Left lung (tissue), 10 donors: ENCODE results near the gene INF2. TPM values are rescaled to one million over a fixed set of nuclear protein-coding genes. Genes with fewer than 3 reads are reported as not detected.

Experiments used
- ATAC-seq: fragments of 200-7000 bp; cut with Tn5 transposase; one replicate; pipeline ENCODE4 v1.9.1; 2020; ENCODE audit warnings: moderate library complexity
- DNase-seq, 4 donors: peaks; one replicate each; pipeline ENCODE4 v3.0.0-alpha.2; 2013 to 2020
- H3K27ac ChIP-seq, 2 donors: fragments of 200-600 bp; sonication (generic) in 1 of 2; one replicate each; pipeline versions ENCODE4 v1.5.0 to v1.8.0; 2020 to 2021
- H3K27me3 ChIP-seq, 2 donors: fragments of 200-600 bp; sonication (generic) in 1 of 2; one replicate each; pipeline versions ENCODE4 v1.5.0 to v1.8.0; 2020 to 2021
- H3K36me3 ChIP-seq, 2 donors: fragments of 200-600 bp; sonication (generic) in 1 of 2; one replicate each; pipeline versions ENCODE4 v1.5.0 to v1.8.0; 2020 to 2021
- H3K4me1 ChIP-seq, 2 donors: fragments of 200-600 bp; one replicate each; pipeline ENCODE4 v1.8.0; 2021
- H3K4me3 ChIP-seq, 2 donors: fragments of 200-600 bp; sonication (generic) in 1 of 2; one replicate each; pipeline versions ENCODE4 v1.5.0 to v1.8.0; 2020 to 2021; ENCODE audit warnings: mild to moderate bottlenecking in 1 of 2
- H3K9me3 ChIP-seq, 2 donors: fragments of 200-600 bp; sonication (generic) in 1 of 2; one replicate each; pipeline versions ENCODE4 v1.5.0 to v1.8.0; 2020 to 2021
- CTCF ChIP-seq, 2 donors: fragments of 200-600 bp; sonication (generic) in 1 of 2; IDR thresholded peaks; one replicate each; pipeline versions ENCODE4 v1.5.0 to v1.8.0; 2021; ENCODE audit warnings: antibody characterized with exemption in 2 of 2
- intact Hi-C, 2 donors: fragments of 100-400 bp; cut with DNase I; formaldehyde crosslinking; loops; one replicate each; pipeline versions ENCODE4 v1.11.2 to v1.14.2; 2022
- polyA plus RNA-seq, 6 donors: library from polyadenylated mRNA; unstranded; fragments of 120-200 nt; gene quantifications; one replicate each; pipeline ENCODE4 v1.2.1, GENCODE V29; 2013; ENCODE audit not compliant: insufficient read length in 6 of 6
- total RNA-seq, 2 donors: library from RNA; stranded (reverse); fragmentation: NEBNext Ultra II Directional; extraction: Animal tissue kit (Norgen Biotek cat#: 25700); gene quantifications; one replicate each; pipeline ENCODE4 v1.2.1, GENCODE V29; 2021
- donor health status: DM: no; HTN: yes; CAD: no.
- donor health status: DM: no; HTN: no; CAD: no.

Gene INF2
- total and polyA plus RNA-seq, 8 donors: 43.5 to 120 (median 57.0) TPM

GRCh38 chr14:104687601-104688504 lies 1.6 kb upstream of the INF2 start:
- H3K4me3 ChIP-seq: peak overlapping the region in 1 of 2 donors; percentile 92
- peaks cover 24 to 61% of the 10 kb centered on the region in 2 donors for H3K4me1 ChIP-seq
- H3K27me3 ChIP-seq: peaks cover 0 to 25% of the 10 kb centered on the region in 2 donors
- H3K9me3 ChIP-seq: no peaks in the 10 kb centered on the region
- intact Hi-C loops: no loop called here
- TF ChIP-seq CTCF (IDR thresholded peaks at IDR 0.05): no peak
- peak overlapping the region; percentile 74 to 80 for H3K27ac ChIP-seq
- ATAC-seq: peak; percentile 81
- peaks cover 0 to 10% of the 10 kb centered on the region in 2 donors for H3K36me3 ChIP-seq
- peak in 3 of 4 donors; percentile 64 to 93 (median 89) for DNase-seq

GRCh38 chr14:104688505-104689108 lies 811 bp upstream of the INF2 start:
- peak in 2 of 4 donors; percentile 67 to 76 for DNase-seq
- peaks cover 24 to 68% of the 10 kb centered on the region in 2 donors for H3K4me1 ChIP-seq
- ATAC-seq: peak; percentile 8
- H3K9me3 ChIP-seq: no peaks in the 10 kb centered on the region
- H3K4me3 ChIP-seq: peak overlapping the region; percentile 92 to 94
- H3K27me3 ChIP-seq: peaks cover 0 to 25% of the 10 kb centered on the region in 2 donors
- peaks cover 0 to 10% of the 10 kb centered on the region in 2 donors for H3K36me3 ChIP-seq
- peak overlapping the region; percentile 74 to 80 for H3K27ac ChIP-seq
- intact Hi-C loops: no loop called here
- TF ChIP-seq CTCF (IDR thresholded peaks at IDR 0.05): no peak

- peaks cover 0 to 25% of the 10 kb centered on the region in 2 donors for H3K27me3 ChIP-seq
- ATAC-seq: peak; percentile 2
- intact Hi-C loops: no loop called here
- H3K9me3 ChIP-seq: no peaks in the 10 kb centered on the region
- H3K4me3 ChIP-seq: peak overlapping the region; percentile 92 to 94
- H3K4me1 ChIP-seq: peaks cover 30 to 81% of the 10 kb centered on the region in 2 donors
- H3K36me3 ChIP-seq: peaks cover 0 to 10% of the 10 kb centered on the region in 2 donors
- DNase-seq: peak in 1 of 4 donors; percentile 75
- no peak for TF ChIP-seq CTCF (IDR thresholded peaks at IDR 0.05)
- H3K27ac ChIP-seq: peak overlapping the region; percentile 62 to 74
Observed at GRCh38 chr14:104689881-104690711, 678 bp downstream of the INF2 start.

GRCh38 chr14:104690861-104691455 lies 1.5 kb downstream of the INF2 start:
- intact Hi-C loops: no loop called here
- peaks cover 0 to 25% of the 10 kb centered on the region in 2 donors for H3K27me3 ChIP-seq
- H3K36me3 ChIP-seq: peaks cover 0 to 17% of the 10 kb centered on the region in 2 donors
- peak overlapping the region in 1 of 2 donors; percentile 74 for H3K27ac ChIP-seq
- peaks cover 34 to 90% of the 10 kb centered on the region in 2 donors for H3K4me1 ChIP-seq
- DNase-seq: peak in 1 of 4 donors; percentile 58
- no peaks in the 10 kb centered on the region for H3K9me3 ChIP-seq
- TF ChIP-seq CTCF (IDR thresholded peaks at IDR 0.05): no peak
- peak overlapping the region; percentile 92 to 94 for H3K4me3 ChIP-seq
- no peak for ATAC-seq
